NCI-H2227 treated with DMSO at 0.1 percent for 48 hours (cell line): Measurements from ENCODE around the gene CTRB2.
"Not testable (repeated sequence)": the region's sequence is repeated elsewhere in the genome, so short reads cannot be mapped to it uniquely, and the experiment has no call there.

Source experiments
- DNase-seq: peaks from one replicate; lab custom pipeline; 2025; lab: John Stamatoyannopoulos, UW

The CTRB2 gene

DNA sequence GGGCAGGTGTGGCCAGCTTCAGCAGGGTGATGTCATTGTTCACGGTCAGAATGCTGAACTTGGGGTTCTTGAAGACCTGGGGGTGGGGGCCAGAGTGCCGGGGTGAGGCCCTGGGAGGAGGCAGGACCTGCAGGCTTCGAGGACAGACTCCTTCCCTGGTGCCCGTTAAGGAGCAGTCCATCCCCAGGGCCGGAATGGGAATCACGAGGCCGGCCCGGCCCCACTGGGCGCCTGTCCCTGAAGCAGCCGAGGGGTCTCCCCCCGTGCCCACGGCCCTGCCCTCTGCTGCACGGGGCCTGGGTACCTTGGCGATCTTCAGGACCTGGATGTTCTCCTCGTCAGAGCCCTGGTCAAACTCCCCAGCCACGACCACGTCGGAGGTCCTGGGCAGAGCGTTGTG is 1.5 kb downstream of the CTRB2 start:
- not testable (repeated sequence) for DNase-seq

DNA sequence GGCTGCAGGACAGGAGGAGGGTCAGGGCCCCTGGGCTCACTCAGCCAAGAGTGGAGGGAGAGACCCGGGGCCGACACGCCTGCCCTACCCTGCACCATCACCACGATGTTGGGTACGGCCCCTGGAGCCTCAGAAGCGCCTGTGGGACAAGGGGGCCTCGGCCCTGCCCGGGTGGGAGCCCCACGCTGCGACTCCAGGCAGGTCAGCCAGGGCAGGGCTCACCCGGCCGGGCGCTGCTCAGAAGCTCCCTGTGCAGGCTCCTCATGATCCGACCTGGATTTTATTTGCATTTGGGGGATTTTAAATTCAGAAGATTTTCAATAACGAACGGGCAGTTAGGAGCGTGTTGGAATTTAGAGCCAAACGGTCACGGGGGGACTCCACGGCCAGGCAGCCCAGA is 2.1 kb downstream of the CTRB2 start:
- DNase-seq: not testable (repeated sequence)

DNA sequence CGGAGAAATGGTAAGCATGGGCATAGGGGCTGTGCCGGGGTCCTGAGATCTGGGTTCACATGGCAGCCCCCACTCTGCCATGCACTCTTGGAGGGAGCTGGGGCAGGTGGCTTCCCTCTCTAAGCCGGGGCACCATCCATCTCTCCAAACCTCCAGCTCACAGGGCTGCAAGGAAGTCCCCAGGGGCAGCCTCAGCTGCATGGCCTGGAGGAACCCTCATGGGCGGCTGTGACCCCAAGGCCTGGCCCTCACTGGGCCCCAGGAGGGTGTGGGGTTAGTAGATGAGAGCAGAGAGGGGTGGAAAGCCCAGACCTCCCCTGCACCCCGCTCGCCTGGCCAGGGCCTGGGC is 2.6 kb downstream of the CTRB2 start:
- DNase-seq: no peak

DNA sequence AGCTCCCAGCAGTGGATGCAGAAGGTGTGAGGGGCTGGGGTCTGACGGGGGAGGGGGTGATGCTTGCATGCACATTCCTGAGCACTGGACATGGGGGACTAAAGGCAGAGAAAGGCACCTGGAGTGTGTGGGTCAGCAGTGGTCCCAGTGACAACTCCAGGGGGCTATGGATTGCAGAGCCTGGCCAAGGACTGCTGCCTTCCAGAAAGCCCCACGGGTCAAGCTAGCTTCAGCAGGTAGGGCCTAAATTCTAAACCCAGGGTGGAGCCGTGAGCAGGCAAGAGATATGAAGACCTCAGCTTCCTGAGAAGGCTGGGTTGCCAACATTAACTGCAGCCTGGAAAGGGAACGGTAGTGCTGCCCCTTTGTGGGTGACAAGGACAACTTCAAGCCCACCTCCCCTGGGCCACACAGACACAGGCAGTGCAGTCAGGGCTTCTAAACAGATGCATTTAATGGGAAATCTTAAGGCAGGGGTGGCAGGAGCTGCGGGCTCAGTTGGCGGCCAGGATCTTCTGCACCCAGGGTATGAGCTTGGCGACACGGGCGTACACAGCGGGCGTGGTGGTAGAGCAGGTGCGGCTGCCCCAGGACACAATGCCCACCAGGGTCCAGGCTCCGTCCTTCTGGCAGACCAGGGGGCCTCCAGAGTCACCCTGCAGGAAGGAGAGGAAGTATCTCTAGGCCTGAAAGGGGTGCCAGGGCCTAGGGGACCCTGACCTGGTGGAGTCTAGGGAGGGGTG is 3.1 kb downstream of the CTRB2 start:
- DNase-seq: no peak

DNA sequence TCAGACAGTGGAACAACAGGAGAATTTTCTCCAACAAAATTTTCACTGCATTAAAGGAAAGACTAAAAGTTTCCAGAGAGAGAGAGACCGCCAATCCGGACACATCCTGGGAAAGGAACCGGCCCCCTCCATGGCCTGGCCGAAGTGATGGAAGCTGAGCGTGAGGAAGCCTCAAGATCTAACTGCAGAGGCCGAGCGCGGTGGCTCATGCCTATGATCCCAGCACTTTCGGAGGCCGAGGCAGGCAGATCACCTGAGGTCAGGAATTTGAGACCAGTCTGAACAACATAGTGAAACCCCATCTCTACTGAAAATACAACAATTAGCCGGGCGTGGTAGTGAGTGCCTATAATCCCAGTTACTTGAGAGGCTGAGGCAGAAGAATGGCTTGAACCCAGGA is 3.9 kb downstream of the CTRB2 start:
- DNase-seq: no peak

DNA sequence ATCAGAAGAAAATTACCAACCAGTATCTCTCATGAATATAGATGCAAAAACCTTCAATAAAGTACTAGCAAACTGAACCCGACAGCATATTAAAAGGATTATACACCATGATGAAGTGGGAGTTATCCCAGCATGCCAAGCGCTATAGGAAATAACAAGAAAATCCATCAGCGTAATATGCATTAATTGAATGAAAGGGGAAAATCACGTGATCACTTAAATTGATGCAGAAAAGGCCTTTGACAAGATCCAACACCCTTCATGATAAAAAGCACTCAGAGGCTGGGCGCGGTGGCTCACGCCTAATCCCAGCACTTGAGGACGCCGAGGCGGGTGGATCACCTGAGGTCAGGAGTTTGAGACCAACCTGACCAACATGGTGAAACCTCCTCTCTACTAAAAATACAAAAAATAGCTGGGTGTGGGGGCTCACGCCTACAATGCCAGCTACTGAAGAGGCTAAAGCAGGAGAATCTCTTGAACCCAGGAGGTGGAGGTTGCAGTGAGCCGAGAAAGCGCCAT is 4.8 kb downstream of the CTRB2 start:
- DNase-seq: no peak

DNA sequence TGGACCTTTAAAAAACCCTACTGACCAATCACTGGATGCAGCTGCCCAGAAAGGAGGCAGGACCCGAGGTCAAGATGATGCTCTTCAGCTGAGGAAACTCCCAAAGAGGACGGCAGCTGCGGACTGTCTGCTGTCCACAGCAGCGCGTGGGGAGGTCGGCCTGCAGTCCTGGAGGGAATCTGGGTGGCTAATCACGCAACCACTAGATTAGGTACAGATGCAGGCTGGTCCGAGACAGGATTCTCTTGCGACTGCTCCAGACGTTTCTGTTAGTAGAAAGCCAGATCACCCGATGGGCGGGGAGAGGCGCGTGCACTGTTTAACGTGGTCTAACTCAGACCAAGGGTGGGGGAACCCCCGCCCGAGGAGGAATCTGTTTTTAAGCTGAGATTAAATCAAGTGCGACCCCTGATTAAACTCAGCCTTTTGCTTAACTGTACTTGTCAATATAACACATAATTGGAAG is 8.8 kb downstream of the CTRB2 start:
- DNase-seq: no peak

DNA sequence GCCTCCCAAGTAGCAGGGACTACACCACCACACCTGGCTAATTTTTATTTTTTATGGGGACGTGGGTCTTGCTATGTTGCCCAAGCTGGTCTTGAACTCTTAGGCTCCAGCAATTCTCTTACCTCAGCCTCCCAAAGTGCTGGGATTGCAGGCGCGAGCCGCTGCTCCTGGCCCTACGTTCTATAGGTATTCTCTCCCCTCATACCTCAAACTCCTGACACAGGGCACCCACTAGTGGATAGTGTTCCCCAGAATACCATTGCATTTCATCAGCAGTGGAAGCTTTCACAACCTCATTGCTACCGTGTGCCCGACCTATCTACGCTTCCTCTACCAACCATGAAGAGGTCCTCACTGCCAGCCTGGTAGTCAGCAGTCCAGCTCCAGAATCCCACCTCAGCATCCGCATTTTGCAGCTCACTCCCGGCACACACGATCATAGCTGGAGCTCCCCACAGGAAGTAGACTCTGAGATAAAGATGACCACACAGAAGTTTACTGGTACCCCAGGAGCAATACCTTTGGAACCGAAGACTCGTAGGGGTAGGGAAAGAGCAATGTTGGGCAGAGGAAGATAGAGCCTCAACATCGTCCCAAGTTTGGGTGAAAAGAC is 9.3 kb downstream of the CTRB2 start:
- no peak for DNase-seq

DNA sequence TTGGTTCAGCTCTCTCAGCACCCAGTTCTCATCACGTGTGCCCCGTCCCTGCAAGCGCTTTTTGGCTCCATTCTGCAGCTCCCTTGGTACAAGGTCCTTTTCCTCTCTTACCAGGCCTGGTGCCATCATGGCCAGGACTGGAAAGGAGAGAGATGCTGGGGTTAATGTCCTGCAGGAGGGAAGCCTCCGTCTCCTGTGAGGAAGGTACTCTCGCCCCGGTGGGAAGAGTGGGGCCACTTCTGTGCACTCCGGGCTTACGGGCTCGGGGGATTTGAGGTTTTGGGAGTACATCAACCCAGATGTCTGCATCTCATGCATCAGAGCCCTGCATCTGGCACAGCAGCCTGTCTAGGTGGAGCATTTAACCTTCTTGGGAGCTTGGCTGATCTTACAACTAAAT is 10.1 kb downstream of the CTRB2 start:
- DNase-seq: no peak

DNA sequence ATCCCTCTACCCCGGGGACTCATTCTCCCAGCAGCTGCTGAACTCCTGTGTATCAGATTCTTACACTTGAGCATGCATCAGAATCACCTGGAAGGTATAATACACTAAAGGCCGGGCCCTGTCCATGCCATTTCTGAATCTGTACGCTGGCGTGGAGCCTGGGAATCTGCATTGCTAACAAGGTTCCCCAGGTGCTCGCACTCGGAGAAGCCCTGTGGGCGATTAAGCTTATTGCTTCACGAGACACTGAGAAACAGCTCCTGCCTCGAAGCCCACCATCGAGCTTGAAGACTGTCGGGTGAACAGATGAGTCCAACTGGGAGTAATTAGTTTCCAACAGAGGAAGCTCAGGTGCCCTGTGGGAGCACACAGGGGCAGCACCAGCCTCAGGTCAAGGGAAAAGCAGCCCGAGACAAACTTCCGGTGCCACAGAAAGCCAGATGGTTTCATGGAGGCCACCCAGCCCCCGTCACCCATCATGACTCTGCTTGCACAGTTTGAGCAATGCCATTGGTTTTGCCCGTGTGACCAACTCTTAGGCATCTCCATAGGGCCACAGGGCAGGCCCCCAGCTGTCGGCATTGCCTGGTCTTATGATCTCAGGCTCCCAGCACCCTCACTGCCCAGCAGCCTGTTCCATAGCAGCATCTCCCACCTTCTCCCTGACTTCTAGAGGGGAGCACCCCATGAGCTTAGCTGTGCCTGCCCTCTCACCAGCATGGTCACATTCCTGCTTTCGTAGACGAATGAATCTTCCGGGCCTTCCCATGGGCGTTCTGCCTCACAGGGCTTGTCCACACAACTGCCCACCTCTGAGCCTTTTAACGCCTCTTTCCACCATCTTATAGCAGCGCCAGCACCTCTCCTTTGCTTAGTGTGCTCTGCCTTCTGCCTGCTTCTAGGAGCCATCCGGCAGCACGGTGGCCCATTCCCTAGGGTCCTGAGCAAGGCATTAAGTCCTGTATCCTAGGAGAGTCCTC is 10.9 kb downstream of the CTRB2 start:
- DNase-seq: no peak

DNA sequence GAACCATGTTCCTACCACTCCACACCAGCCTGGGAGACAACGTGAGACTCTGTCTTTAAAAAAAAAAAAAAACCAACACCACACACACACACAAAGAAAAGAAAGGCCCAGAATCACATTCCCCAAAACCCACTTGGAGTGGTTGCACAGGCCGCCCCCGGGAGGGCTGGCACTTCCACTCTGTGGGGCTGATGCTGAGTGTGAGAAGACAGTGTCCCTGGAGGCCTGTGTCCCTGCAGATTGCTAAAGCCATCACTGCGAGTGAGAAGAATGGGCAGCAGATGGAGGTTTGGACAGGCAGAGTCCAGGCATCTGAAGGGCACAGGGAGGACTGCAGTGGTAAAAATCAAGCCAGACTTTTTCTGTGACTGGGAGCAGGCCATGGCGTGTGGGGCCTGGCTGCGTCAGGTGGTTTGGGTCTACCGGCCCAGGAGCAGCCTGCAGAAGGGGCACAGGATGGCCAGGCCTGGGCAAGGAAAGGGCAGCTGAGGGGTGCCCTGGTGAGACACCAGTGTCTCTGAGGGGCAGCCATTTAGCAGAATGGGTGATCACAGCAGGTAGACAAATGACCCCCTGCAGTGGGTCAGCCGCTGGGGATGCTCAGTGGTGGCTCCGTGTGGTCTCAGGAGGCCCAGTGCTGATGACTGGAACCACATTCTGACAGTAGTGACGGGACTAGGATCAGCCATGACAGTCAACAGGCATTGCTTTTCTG is 13.1 kb downstream of the CTRB2 start:
- DNase-seq: no peak

DNA sequence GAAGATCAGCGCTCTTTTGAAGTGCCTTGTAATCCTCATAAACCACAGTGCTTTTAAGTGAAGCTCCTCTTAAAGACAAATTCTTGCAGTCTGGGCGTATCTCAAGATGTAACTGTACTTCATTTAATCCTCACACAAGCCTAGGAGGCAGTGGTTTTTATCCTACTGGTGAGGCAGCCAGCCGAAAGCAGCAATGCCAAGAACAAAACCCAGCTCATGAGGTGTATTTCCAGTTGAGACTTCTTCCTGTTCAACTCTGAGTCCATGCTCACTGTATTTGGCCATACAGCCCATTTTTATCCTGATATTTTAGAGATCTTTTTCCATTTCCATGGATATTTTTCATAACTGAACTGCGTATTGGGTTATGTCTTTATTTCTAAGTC is 13.7 kb downstream of the CTRB2 start:
- DNase-seq: no peak

DNA sequence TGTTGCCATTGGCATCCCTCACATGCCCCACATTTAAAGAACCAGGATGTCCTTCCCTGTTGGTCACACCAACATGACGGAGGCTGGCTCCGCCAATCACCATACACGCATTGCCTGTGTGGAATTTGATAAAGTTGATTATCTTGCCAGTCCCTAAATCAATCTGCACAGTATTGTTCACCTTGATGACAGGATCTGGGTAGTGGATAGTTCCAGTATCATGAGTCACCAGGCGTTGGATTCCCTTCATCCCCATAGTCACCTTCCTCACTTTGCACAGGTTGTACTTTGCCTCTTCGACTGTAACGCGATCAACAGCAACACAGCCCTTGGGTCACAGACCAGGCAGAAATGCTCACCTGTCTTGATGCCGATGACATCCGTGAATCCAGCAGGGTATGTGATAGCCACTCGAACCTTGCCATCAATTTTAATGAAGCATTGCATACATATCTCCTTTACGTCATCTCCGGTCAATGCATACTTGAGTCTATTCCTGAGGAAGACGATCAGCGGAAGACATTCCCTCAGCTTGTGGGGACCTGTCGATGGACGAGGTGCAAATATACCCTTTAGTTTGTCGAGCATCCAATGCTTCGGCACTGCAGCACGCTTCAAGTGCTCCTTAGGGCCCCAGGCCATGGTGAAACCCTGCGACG is 14.2 kb downstream of the CTRB2 start:
- DNase-seq: no peak

DNA sequence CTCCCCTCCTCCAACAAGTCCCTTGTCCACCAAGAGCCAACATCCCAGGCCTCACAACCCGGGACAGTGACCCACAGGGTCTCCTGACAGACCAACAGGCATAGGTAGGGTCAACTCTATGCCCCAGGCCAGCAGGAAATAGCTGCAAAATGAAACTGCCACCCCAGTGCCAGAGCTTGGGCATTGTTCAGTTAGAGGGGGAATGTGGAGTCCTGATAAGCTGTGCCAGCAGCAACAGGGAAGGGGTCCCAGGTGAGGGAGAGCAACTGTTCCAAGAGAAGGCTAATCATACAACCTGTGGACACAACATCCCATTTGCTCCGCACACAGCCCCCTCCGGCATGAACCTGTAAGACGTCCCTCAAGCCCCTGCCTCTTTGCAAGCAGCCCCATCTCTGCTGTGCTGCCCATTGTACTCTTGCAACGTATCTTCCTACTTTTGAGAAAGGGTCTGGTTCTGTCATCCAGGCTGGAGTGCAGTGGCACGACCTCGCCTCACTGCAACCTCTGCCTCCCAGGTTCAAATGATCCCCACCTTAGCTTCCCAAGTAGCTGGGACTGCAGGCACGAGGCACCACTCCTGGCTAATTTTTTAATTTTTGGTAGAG is 17.2 kb downstream of the CTRB2 start:
- no peak for DNase-seq

DNA sequence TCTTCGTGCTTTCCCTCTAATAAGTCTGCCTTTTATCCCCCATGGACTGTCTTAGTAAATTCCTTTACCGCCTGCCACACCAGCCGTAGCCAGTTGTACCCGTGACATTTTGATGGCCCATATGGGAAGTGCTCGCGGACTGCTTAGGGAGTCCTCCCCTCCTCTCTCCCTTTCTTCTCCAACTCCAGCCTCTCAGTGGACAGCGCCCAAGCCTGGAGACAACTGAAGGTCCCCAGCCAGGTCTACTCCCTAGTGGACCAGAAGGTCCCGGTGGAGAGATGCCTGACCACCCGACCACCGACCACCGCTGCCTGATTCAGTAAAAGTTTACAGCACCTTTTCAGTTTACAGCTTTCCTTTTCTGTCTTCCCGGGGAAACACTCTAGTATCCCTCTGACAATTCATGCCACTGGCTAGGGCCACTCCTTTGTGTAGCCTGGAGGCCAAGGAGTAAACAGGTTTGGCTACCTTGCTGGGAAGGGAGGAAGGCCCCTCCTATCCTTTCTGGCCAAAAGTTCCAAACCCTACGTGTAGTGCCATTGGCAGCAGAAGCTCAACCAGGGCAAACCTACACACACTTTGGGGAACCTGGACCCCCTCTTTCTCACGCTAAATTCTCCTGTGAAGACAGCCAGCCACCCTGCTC is 18.0 kb downstream of the CTRB2 start:
- DNase-seq: no peak

DNA sequence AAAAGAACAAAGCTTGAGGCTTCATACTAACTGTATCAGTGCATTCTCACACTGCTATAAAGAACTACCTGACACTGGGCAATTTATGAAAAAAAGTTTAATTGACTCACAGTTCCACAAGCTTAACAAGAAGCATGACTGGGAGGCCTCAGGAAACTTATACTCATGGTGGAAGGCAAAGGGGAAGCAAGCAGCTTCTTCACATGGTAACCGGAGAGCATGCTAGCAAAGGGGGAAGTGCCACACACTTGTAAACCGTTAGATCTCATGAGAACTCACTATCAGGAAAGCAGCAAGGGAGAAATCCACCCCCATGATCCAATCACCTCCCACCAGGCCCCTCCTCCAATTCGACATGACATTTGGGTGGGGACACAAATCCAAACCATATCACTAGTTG is 25.3 kb downstream of the CTRB2 start:
- no peak for DNase-seq

DNA sequence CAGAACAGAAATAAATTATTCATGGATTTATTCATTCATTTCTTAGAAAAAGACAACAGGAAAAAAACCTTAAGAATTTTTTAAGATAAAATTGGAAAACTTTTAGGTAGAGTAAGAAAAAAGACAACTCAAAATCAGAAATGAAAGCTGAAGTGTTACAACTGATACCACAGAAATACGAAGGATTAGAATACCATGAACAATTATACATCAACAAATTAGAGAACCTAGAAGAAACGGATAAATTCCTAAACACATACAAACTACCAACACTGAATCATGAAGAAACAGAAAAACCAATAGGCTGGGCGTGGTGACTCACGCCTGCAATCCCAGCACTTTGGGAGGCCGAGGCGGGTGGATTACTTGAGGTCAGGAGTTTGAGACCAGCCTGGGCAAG is 27.8 kb downstream of the CTRB2 start:
- DNase-seq: no peak

DNA sequence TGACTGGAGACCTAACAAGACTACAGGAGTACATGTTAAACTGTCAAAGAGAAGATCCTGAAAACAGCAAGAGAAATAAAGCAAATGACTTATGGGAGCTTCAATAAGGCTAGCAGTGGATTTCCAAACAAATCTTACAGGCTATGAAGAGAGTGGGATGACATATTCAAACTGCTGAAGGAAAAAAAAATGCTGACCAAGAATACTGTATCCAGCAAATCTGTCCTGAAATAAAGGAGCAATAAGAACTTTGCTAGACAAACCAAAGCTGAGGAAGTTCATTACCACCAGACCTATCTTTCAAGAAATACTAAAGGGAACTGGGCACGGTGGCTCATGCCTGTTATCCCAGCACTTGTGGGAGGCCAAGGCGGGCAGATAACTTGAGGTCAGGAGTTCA is 30.0 kb downstream of the CTRB2 start:
- DNase-seq: no peak

DNA sequence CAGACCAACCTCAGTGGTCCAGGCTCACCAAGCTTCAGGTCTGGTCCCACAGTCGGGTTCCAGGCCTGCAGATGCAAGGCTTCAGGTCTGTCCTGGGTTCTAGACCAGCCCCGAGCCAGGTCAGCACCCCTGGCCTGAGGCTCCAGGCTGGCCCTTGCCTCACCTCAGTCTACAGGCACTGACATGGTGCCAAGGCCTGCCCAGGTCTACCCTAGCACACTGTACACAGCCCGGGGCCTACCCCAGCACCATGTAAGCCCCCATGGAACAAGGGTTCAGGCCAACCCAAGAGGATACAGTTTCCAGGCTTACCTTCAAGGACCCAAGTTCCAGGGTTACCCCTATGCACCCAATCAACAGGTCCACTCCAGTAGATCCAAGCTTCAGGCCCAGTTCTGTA is 31.9 kb downstream of the CTRB2 start:
- DNase-seq: no peak

DNA sequence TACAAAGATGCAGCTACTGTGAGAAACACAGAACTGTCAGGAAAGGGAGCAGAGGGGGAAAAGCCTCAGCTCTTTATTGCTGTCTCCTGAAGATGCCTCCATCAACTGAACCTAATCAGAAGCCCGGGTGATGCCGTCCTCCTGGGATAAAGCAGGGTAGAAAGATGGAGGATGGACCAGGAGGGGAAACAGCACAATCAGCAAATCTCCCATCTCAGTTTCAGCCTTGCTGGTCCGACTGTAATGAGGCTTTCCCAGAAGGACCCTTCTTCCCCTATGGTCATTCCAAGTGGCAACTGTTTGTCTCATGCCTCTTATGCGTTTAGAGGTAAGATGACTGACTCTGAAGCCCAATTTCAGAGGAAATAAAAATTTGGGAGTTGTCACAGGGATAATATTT is 34.4 kb downstream of the CTRB2 start:
- no peak for DNase-seq
